Urothelium cell line (cell line): ENCODE results near the gene CDC42EP1.
A peak's percentile ranks its signal among the peaks of the same experiment; 100 is the strongest.
"Not testable (repeated sequence)": the region's sequence is repeated elsewhere in the genome, so short reads cannot be mapped to it uniquely, and the experiment has no call there.

Experiments used
- DNase-seq: peaks from one replicate; pipeline ENCODE4 v3.0.0; 2011; ENCODE audit warnings: low spot score, mixed read lengths
- FAIRE-seq: peaks from 2 replicates; lab custom pipeline; 2011; peaks lifted over from hg19 to GRCh38; lab: Jason Lieb, UNC

The CDC42EP1 gene

DNA sequence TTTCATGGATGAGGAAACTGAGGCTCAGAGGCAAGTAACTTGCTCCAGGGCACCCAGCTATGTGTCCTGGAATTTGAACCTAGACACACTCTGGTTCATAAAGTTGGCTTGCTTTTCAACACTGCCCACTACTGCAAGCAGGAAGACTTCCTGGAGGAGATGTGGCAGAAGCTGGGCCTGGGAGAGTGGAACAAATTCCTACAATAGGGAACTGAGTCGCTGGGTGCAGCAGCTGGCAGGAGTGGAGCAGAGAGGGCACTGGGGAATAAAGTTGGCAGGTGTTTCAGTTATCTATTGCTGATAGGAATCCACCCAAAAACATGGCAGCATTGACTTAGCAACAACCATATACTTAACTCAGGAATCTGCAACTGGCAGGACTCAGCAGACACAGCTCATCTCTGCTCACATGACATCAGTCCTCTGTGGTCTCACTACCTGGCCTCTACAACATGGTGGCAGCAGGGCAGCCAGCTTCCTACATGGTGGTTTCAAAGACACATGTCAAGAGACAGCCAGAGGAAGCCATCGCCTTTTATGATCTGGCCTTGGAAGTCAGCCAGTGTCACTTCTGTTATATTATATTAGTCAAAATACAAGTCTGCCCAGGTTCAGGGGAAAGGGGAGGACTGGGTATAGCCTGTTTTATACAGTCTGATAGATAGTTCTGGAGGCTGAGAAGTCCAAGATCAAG is 30.5 kb upstream of the CDC42EP1 start:
- DNase-seq (no peak), FAIRE-seq (no peak)

DNA sequence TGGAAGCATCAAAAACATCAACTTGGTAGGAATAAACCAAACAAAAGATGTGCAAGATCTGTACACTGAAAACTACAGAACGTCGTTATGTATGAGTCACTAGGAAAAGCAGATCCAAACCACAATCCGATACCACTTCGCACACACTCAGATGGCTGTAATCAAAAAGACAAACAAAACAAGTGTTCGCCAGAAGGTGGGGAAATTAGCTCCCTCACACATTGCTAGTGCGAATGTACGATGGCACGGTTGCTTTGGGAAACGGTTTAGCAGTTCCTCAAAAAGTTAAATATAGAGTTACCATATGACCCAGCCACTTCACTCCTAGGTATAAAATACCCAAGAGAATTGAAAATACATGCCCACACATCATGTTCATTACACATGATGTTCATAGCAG is 26.3 kb upstream of the CDC42EP1 start:
- peak; percentile 74 for FAIRE-seq
- DNase-seq: no peak

DNA sequence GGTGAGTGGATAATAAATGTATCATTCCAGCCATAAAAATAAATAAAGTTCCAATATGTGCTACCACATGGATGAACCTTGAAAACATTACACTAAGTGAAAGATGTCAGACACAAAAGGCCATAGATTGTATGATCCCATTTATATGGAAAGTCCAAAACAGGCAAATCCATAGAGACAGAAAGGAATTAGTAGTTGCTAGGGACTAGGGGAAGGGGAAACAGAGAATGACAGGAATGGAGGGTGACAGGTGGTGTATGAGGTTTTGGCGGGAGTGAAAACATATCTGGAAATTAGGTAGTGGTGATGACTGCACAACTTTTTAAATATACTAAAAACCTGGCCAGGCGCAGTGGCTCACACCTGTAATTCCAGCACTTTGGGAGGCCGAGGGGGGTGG is 25.8 kb upstream of the CDC42EP1 start:
- FAIRE-seq (peak; percentile 78), DNase-seq (no peak)

DNA sequence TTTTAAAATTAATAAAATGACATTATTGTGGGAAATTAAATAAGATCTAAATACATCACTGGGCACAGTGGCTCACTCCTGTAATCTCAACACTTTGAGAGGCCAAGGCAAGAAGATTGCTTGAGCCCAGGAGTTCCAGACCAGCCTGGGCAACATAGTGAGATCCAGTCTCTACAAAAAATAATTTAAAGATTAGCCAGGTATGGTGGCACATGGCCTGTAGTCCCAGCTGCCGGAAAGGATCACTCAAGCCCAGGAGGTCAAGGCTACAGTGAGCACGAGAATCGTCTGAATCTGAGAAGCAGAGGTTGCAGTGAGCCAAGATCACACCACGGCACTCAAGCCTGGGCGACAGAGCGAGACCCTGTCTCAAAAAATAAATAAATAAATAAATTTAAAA is 25.1 kb upstream of the CDC42EP1 start:
- FAIRE-seq: no peak
- no peak for DNase-seq

DNA sequence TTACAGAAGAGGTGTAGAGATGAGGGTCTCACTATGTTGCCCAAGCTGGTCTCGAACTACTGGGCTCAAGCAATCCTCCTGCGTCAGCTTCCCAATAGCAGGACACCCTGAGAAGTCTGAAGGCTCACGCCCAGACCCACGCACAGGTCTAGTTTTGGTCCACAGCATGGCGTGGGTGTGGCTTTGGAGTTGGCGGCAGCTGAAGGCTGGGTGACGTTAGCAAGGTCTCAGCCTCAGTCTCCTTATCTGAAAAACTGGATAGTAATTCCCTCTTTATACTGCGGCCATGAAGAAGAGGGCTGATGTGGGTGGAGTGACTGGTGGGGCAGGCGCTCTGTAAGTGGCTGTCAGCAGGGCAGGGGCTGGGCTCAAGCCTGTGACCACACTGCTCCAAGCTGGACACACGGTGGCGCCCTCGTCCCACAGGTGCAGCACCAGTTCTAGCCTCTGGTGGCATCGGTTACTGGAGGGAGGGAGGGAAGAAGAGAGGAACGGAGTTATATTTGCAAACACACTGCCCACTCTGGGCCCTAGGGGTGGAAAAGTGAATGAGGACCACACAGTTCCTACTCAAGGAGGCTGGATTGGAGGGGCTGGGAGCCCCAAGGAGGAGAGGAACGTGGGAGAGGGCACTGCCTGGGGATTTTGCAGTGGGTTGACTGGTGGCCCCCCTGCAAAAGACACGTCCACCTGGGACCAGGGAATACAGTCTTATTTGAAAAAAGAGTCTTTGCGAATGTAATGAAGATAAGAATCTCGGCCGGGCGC is 21.5 kb upstream of the CDC42EP1 start:
- DNase-seq (peak; percentile 95), FAIRE-seq (peak; percentile 98)

DNA sequence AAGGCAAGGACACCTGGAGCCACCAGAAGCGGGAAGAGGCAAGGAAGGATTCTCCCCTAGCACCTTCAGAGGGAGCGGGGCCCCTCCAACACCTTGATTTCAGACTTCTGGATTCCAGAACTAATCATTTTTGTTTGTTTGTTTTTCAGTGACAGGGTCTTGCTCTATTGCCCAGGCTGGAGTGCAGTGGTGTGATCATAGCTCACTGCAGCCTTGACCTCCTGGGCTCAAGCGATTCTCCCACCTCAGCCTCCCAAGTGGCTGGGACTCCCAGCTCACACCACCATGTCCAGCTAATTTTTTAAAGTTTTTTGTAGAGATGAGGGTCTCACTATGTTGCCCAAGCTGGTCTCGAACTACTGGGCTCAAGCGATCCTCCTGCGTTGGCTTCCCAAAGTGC is 20.5 kb upstream of the CDC42EP1 start:
- not testable (repeated sequence) for DNase-seq, FAIRE-seq

DNA sequence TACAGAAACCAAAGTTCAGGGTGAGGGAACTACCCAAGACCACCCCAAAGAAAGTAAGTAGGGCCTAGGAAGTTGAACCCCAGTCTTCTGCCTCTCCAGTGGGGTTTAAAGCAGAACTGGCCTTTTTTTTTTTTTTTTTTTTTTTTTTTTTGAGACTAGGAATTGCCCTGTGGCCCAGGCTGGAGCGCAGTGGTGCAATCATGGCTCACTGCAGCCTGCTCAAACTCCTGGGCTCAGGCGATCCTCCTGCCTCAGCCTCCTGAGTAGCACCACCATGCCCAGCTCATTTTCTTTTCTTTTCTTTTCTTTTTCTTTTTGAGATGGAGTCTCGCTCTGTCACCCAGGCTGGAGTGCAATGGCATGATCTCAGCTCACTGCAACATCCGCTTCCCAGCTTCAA is 17.9 kb upstream of the CDC42EP1 start:
- not testable (repeated sequence) for FAIRE-seq

DNA sequence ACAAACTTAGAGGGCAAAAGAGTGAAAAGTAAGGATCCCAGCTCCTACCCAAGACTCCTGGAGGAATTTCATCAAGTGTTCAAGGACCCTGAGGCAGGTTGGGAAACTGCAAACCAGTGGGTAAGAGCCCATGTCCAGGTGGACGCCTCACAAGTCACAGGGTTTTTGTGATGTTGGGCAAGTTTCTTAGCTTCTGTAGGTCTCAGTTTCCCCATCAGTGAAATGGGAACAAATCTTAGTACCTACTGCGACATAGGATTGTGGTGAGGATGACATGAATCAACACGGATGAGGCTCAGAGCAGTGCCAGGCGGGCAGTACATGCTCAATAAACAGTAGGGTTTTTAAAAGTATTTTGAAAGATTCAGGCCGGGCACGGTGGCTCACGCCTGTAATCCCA is 17.3 kb upstream of the CDC42EP1 start:
- no peak for DNase-seq

More for the DNA sequence above, 17.9 kb upstream of the CDC42EP1 start:
- not testable (repeated sequence) for DNase-seq

DNA sequence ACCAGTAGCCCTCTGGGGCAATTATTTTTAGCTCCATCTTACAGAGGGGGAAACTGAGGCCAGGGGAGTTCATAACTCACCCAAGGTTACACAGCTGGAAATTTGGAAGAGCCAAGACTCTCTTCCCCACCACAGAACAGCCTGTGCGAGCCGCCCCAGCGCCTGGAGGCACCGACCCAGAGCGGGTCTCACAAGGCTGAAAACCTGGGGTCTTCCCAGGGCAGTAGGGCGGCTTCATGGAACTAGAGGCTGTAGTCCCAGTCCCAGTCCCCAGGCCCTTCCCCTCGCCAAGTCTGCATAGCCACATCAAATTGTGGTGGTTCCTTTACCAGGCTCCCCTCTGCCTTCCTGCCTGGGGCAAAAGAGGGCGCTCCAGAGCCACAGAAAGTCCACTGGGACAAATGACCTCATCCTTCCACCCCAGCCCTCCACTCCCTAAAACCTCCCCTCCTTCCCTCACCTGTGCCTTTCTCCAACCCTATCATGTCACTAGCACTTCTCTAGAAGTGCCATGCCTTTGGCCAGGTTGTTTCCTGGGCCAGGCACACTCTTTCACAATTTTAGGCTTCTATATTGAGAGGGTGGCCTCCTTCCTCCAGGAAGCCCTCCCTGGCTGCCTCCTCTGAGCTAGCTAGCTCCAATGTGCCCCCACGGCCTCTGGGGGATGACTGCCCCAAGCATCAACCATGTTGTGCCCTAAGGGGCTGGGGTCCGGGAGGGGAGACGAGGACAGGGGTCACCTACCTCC is 15.2 kb upstream of the CDC42EP1 start:
- no peak for FAIRE-seq
- peak; percentile 69 for DNase-seq

More for the DNA sequence above, 17.3 kb upstream of the CDC42EP1 start:
- no peak for FAIRE-seq

DNA sequence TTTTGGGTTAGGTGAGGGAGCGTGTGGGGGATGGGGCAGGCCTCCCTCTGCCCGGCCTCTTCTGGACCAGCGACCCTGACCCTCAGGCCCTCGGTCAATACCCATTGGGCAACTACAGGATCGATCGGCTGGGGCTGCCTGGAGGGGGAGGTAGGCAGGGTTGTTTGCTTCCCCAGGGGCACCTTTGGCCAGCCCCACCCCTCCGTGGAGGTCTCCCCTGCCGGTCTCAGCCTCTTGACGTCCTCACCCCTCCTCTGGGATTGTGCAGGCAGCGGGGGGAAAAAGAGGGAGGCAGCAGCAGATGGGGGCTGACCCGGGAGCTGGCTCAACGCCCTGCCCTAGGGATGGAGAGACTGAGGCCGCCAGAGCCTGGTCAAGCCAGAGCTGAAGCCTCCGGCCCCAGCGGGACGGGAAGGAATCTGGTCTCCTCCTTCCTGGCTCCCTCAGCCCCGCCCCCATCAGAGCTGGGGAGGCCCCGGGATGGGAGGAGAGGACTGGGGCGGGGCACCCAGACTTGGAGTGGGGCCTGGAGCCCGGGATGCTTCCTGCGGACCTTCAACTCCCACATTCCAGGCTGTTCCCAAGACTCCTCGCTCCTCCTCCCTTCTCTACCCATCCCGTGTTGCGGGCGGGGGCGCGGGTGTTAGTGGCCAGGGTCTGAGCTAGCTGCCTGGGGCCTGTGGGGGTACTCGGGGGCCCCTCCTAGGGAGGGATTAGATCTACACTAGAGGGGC is 14.4 kb upstream of the CDC42EP1 start:
- peak; percentile 74 for FAIRE-seq
- DNase-seq: peak; percentile 82

DNA sequence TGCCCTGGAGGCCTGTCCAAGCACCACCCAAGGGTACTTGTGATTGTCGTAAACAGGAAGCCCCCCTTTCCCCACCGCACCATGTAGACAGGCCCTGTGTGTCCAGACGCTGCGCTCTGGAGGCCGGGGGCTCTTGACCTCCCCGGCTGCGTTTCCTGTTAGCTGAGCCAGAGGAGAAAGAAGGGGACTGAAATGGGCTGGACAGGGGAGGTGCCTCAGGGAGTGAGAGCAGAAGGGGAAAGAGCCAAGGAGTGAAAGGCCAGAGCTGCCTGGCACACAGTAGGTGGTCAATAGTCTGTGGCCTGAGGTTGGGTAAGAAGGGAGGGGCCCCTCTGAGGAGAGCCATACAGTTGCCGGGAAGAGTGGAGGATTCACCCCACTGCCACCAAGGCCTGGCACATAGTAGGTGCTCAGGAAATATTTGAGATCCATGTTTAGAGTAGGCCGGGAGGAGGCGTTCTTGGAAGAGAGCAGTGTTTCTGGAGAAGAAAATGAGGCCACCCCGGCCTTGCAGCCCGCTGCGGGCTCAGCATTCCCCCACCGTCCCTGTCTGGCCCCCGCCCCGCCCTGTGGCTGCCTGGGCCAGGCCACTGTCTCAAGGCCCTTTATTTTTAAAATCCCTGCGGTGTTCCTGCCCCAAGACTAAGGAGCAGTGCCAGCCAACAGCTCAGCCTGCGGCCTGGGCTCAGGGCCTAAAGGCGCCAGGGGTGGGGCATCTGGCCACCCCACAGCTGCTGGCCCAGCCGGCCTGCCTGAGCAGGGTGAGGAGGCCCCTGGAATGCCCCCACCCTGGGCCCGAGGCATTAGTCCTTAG is 13.6 kb upstream of the CDC42EP1 start:
- FAIRE-seq: no peak
- no peak for DNase-seq

DNA sequence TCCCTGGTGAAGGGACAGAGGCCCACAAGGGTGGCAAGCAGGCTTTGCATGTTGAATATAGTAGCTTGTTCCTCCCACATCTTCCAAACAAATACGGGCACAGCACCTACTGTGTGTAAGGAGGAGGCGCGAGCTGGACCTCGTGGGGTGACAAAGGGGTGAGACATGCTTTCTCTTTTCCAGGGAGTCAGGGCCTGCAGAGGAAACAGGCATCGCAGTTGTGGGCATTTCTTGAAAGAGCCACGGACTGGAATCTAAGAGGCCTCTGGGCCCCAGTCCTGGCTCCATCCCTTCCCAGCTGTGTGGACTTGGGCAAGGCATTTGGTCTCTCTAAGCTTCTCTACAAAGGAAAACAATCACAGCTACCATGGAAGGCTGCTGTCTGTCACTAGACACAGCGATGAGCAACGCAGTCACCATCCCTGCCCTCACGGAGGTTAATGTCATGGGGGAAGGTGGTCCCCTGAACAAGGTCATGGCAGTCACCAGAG is 13.0 kb upstream of the CDC42EP1 start:
- DNase-seq (no peak), FAIRE-seq (peak; percentile 44)

DNA sequence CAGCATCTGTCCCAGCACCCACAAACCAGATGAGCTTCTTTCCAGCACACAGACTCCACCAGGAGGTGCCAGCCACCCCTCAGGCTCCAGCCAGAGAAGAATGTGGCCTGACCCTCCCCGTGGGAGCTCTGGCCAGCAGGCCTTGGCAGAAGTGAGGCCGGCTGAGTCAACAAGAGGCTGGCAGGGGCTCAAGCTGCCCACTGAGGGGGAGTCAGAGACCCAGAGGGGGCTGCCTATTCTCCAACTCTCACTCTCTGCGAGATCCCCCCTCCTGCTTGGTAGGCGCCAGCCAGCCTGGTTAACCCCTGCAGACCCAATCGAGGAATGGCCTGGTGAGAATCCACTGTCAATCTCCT is 10.6 kb upstream of the CDC42EP1 start:
- no peak for DNase-seq
- FAIRE-seq: no peak

DNA sequence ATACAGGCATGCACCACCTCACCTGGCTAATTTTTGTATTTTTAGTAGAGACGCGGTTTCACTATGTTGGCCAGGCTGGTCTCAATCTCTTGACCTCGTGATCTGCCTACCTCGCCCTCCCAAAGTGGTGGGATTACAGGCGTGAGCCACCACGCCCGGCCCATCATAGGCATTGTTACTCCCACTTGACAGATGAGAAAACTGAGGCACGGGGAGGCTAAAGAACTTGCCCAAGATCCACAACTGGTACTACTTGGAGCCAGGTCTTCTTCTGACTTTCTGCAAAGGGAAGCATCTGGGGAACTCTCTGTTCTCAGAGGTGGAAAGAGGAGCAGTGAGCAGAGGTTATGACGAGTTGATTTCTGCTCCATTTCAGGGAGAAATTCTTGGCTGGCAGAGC is 9.4 kb upstream of the CDC42EP1 start:
- not testable (repeated sequence) for FAIRE-seq, DNase-seq

DNA sequence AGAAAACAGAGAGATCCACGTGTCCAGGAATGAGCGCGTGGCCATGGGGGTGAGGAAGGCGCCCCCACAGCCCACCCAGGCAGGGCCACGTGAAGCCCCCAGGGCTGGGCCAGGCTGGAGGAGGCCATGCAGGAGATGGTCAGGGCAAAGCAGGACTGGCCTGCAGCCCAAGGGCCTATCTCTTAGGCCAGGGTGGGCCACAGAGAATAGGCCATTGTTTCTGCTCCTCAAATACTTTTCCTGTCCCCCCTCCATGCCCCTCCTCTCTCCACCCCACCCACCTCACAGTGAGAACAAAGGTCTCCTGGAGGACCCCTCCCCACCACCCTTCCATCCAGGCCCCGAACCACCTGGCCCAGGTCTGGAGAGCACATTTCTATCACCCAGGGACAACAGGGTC is 8.3 kb upstream of the CDC42EP1 start:
- DNase-seq: no peak
- no peak for FAIRE-seq

DNA sequence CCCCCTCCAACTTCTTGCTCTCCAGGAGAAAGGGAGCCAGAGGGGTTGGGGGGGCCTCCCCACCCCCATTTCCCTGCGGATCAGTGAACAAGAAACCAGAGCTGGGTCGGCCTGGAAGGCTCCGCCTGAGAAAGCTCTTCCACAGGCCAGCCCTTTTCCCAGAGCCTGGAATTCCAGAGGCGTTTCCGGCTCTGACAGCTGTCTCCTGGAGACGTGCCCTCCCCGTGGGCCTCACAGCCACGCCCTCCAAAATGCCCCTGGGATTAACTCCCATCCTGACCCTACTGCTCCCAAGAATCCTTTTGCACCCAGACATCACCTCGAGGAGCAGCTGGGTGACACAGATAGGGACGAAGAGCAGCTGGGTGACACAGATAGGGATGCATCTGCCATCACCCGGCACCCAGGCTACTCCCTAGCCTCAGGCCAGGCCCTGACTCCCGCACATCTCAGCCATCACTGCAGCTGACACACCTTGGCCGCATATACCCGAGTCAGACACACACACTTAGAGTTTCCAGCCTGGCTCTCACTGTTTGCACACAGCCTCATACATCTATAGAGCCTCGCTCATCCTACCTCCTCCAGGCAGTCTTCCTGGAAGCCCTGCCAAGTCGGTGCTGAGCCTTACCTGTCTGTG is 7.6 kb upstream of the CDC42EP1 start:
- no peak for FAIRE-seq
- peak; percentile 57 for DNase-seq

DNA sequence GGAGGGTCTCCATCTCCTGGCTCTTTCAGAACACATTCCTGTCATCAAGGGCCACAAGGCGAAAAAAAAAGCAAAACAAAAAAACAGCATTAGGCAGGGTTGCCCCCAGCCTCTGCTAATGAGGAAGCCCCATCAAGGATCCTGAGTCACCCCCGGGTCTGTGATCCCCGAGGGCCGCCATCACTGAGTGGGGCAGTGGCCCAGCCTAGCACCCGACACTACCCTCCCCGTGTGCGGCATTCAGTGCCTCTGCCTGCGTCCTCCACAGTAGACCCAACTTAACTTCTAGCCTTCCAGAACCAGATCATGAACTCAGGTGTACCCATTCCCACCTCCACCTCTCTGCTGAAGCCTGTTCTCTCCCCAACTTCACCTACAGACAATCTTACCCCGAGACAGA is 6.6 kb upstream of the CDC42EP1 start:
- FAIRE-seq (no peak), DNase-seq (no peak)

DNA sequence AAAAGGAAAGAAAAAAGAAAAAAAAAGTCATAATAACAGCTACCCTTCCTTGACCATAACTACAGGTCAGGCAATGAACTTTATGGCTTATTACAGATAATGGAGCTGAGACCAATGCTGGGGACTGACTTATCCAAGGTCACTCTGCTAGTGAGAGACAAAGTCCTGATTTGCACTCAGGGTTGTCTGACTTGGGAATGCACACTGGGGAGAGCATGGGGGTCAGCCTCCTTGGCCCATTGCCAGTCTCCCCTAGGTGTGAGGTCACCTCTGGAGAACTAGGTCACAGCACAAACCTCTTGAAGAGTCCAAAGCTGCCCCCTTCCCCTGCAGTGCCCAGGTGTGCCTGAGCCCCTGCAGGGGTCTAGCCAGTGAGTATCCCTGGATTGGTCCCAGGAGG is 5.3 kb upstream of the CDC42EP1 start:
- no peak for FAIRE-seq
- no peak for DNase-seq

DNA sequence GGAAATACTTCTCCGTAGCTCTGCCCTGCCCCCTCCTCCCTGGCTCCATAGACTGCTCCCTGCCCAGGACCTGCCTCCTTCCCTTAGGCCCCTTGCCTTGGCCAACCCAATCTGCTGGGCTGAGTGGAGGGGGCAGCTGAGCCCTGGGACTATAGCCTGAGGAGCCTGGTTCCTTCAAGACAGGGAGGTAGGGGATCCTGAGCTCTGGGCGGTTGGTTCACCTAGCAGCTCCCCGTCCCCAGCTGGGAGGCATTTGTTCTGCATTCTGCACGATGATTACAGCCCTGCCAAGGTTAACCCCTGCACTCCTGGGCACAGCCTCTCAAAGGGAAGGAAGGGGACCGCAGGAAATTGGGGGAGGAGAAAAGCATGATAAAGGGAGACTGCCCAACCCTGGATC is 3.6 kb upstream of the CDC42EP1 start:
- DNase-seq (no peak), FAIRE-seq (no peak)
